ENCODE measurements around the gene TMC4.

GRCh38 chr19:54180691-54181091 is 7.7 kb upstream of the TMC4 start:
- TF ChIP-seq, protein P1, sequence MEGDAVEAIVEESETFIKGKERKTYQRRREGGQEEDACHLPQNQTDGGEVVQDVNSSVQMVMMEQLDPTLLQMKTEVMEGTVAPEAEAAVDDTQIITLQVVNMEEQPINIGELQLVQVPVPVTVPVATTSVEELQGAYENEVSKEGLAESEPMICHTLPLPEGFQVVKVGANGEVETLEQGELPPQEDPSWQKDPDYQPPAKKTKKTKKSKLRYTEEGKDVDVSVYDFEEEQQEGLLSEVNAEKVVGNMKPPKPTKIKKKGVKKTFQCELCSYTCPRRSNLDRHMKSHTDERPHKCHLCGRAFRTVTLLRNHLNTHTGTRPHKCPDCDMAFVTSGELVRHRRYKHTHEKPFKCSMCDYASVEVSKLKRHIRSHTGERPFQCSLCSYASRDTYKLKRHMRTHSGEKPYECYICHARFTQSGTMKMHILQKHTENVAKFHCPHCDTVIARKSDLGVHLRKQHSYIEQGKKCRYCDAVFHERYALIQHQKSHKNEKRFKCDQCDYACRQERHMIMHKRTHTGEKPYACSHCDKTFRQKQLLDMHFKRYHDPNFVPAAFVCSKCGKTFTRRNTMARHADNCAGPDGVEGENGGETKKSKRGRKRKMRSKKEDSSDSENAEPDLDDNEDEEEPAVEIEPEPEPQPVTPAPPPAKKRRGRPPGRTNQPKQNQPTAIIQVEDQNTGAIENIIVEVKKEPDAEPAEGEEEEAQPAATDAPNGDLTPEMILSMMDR (IDR thresholded peaks at IDR 0.05) = no peak
- no peak for TF ChIP-seq POLR2A (IDR thresholded peaks at IDR 0.05)

Measured in thyroid gland (tissue), 4 donors.